Measurements from ENCODE around the gene CDK5R2.
"Not testable (repeated sequence)": the region's sequence is repeated elsewhere in the genome, so short reads cannot be mapped to it uniquely, and the experiment has no call there.

DNA sequence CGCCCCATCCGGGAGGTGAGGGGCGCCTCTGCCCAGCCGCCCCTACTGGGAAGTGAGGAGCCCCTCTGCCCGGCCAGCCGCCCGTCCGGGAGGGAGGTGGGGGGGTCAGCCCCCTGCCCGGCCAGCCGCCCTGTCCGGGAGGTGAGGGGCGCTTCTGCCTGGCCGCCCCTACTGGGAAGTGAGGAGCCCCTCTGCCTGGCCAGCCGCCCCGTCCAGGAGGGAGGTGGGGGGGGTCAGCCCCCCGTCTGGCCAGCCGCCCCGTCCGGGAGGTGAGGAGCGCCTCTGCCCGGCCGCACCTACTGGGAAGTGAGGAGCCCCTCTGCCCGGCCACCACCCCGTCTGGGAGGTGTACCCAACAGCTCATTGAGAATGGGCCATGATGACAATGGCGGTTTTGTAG lies 27.7 kb upstream of the CDK5R2 start:
- TF ChIP-seq, protein P1, sequence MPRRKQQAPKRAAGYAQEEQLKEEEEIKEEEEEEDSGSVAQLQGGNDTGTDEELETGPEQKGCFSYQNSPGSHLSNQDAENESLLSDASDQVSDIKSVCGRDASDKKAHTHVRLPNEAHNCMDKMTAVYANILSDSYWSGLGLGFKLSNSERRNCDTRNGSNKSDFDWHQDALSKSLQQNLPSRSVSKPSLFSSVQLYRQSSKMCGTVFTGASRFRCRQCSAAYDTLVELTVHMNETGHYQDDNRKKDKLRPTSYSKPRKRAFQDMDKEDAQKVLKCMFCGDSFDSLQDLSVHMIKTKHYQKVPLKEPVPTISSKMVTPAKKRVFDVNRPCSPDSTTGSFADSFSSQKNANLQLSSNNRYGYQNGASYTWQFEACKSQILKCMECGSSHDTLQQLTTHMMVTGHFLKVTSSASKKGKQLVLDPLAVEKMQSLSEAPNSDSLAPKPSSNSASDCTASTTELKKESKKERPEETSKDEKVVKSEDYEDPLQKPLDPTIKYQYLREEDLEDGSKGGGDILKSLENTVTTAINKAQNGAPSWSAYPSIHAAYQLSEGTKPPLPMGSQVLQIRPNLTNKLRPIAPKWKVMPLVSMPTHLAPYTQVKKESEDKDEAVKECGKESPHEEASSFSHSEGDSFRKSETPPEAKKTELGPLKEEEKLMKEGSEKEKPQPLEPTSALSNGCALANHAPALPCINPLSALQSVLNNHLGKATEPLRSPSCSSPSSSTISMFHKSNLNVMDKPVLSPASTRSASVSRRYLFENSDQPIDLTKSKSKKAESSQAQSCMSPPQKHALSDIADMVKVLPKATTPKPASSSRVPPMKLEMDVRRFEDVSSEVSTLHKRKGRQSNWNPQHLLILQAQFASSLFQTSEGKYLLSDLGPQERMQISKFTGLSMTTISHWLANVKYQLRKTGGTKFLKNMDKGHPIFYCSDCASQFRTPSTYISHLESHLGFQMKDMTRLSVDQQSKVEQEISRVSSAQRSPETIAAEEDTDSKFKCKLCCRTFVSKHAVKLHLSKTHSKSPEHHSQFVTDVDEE (CRISPR knock-in tag; IDR thresholded peaks at IDR 0.05): not testable (repeated sequence)
- not testable (repeated sequence) for TF ChIP-seq RARB (CRISPR knock-in tag; IDR thresholded peaks at IDR 0.05); ZFP3 (CRISPR knock-in tag; IDR thresholded peaks at IDR 0.05); TCF4 (CRISPR knock-in tag; IDR thresholded peaks at IDR 0.05; ENCODE audit: borderline replicate concordance); ARNTL (CRISPR knock-in tag; IDR thresholded peaks at IDR 0.05; ENCODE audit: borderline replicate concordance, low read depth)
- TF ChIP-seq, protein P2, sequence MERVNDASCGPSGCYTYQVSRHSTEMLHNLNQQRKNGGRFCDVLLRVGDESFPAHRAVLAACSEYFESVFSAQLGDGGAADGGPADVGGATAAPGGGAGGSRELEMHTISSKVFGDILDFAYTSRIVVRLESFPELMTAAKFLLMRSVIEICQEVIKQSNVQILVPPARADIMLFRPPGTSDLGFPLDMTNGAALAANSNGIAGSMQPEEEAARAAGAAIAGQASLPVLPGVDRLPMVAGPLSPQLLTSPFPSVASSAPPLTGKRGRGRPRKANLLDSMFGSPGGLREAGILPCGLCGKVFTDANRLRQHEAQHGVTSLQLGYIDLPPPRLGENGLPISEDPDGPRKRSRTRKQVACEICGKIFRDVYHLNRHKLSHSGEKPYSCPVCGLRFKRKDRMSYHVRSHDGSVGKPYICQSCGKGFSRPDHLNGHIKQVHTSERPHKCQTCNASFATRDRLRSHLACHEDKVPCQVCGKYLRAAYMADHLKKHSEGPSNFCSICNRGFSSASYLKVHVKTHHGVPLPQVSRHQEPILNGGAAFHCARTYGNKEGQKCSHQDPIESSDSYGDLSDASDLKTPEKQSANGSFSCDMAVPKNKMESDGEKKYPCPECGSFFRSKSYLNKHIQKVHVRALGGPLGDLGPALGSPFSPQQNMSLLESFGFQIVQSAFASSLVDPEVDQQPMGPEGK (CRISPR knock-in tag; IDR thresholded peaks at IDR 0.05; ENCODE audit: borderline replicate concordance): not testable (repeated sequence)
